GM18517 (cell line): ENCODE data around the gene ENPP3.

ENCODE experiments used
- ATAC-seq: cut with Tn5 transposase; IDR thresholded peaks from one replicate; pipeline ENCODE4 v1.9.1; 2021; ENCODE audit warnings: mild to moderate bottlenecking, moderate library complexity; ENCODE audit not compliant: unreplicated experiment

ENPP3 gene

DNA sequence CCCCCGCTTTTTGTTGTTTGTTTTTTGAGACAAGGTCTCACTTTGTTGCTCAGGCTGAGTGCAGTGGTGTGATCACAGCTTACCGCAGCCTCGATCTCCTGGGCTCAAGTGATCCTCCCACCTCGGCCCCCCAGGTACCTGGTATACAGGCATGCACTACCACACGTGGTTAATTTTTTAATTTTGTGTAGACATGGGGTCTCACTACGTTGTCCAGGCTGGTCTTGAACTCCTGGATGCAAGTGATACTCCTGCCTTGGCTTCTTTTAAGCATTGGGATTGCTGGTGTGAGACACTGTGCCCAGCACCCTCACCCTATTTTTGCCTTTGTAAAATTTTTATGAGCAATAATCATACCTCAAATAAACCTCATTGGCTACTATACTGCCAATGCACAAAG lies 5.5 kb downstream of the ENPP3 start:
- no peak for ATAC-seq

DNA sequence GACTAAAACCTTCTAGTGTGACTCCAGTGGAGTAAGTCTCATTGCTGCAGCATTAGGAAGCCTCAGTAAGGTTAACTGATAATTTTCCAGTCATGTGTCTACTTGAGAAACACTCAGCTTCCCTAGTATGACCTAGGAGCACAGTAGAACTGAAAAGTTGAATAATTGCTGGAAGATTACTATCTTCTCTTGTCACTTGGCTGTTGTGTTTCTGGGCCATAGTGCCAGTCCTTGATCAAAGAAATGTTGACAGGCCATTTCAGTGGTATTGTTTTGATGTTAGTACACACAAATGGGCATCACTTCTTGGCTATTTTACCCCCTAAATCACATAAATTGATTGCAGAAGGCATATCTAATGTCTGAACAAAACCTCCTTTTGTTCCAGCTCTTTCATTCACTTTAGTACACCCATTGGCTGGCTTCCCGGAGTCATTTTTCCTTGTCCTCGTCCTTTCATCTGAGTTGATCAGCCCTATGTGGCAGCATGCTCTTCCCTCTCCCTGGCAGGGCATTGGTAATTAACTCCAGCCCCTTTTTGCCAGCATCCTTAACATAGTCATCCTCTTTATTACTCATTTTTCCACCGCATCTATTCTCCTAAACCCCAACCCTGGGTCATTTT lies 6.0 kb downstream of the ENPP3 start:
- no peak for ATAC-seq

DNA sequence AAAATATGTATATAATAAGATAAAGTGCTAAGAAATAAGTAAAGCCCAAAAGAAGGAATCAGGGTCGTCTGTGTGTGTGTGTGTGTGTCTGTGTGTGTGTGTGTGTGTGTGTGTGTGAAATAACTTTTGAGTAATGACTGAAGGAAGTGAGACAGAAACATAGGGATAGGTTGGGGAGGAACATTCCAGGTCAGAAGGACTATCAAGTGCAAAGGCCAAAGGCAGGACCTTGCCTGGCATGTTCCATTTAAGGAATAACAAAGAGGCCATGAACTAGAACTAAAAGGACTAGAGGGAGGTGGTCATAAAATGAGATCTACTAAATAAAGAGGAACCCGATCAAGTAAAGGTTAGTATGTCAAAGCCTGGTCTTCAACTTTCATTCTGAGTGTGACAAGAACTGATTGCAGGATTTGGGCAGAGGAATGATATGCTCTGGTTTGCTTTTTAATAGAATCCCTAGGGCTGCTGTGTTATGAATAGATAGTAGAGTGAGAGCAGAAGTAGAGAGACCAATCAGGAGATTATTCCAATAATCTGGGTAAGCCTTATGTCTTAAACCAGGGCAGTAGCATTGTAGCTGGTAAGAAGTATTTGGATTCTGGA lies 6.9 kb downstream of the ENPP3 start:
- no peak for ATAC-seq

DNA sequence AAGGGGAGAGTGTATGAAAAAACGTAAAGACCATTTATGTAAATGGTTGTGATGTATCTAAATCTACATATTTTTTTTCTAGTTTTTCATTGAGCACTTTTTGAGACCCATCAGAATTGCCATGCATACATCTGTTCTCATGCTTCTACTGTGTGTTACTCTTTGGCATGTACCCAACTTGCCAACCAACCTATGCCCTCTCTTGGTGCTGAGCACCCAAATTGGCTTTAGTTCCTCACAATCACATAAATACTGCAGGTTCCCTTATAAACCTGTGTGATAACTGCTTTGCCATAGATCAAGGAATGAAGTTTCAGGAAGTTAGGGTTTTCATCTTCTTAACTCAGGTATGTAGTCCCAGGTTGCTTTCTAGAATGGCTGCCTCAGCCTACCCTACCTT lies 7.8 kb downstream of the ENPP3 start:
- no peak for ATAC-seq

DNA sequence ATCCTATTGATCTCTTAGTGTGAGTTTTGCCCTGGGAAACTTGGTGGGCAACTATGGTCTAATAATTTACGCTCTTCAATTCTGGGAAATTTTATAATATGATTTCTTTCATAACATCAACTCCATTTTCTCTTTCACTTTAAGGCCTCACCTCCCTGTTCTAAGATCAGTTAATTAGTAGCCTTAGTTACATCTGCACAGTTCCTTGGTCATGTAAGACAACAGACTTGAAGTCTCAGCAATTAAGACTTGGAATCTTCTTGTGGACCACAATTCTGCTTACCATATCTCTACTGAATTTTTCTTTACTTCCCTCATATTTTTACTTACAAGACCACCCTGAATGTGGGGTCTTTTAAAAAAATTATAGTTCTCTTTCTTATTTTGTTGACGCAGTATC lies 8.7 kb downstream of the ENPP3 start:
- no peak for ATAC-seq

DNA sequence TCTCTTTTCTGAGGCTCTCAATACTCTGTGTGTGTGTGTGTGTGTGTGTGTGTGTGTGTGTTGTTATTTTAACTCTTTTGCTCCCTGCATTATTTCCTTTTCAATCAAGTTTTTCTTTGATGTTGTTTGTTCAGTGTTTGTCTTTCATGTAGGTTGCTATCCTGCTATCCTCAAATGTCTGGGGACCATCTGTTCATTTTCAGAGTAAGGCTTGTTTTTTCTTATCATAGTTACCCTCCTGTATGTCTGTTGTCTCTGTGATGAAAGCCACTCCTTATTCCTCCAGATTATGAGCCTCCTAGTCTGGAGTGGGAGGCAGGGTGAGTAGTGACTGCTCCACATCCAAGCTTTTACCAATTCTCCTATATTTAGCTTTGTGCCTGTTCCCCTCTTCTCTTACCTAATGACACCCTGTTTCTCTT lies 9.2 kb downstream of the ENPP3 start:
- ATAC-seq: no peak

DNA sequence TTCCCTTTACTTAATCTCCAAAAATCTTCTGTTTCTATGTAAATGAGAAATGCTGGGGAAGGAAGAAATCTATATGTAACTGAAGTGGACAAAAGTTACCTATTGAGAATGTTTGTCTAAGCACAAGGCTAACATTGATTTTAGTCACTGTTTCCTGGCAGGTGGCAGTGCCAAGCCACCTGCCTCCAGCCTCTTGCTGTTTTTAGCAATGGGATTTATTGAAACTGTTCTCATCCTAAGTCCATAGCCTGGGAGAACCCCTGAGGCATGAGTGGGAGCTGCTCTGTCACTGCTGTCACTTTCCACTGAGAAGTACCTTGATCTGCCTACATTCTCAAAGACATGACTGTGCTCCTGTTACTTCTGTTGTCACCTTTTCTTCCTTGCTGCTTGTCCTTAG lies 14.7 kb downstream of the ENPP3 start:
- no peak for ATAC-seq

DNA sequence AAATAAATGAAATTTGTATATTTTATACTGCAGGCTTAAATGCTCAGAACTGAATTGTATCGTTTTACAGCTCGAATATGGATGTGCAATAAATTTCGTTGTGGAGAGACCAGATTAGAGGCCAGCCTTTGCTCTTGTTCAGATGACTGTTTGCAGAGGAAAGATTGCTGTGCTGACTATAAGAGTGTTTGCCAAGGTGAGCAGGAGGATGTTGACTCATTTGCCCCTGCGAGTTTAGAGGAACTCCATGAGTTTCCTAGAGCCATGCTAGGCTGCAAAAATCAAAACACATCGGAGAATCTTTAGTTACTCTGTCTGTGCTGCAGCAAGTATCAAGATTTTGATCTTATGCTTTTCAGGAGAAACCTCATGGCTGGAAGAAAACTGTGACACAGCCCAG lies 15.4 kb downstream of the ENPP3 start:
- ATAC-seq: no peak

DNA sequence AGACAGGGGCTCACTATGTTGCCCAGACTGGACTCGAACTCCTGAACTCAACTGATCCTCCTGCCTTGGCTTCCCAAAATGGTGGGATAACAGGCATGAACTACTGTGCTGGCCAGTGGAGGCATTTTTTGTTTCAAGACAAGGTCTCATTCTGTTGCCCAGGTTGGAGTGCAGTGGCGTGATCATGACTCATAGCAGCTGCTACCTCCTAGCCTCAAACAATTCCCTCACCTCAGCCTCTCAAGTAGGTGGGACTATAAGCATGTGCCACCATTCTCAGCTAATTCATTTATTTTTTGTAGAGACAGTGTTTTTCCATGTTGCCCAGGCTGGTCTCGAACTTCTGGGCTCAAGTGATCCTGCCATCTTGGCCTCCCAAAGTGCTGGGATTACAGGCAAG lies 17.2 kb downstream of the ENPP3 start:
- no peak for ATAC-seq

DNA sequence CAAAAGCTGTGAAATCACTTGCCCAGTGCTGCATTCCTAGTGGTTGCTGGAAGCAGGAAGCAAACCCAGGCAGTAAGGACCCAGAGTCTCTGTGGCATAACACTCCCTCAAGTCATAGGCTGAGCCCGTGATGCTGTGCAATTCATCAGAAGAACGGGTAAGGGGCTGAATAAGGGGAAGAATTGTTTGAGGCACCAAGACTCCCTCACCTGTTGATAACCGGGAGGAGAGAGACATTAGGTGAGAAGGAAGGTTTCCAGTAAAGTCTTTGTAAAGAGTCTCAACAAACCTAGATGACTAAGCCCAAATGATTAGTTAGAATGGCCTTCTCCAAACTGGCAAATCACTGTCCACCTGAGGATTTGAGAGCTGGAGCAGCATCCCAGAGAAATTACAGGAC lies 18.3 kb downstream of the ENPP3 start:
- ATAC-seq: no peak

DNA sequence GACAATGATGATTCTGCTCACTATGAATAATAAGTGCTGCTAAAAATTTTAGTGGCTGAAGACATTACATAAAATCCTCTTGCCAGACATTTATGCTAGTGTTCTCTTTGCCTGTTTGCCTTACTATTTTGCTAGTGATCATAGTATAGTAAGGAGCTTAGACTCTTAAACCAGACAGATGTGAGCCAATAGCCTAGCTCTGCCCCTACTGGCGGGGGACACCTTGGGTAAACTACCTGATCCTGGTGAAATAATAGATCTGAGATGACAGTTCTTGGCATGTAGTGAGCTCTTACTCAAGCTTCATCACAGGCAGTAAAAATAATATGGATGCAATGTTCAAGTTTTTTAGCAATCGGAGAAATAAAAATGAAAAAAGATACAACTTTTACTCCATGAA lies 18.8 kb downstream of the ENPP3 start:
- no peak for ATAC-seq

DNA sequence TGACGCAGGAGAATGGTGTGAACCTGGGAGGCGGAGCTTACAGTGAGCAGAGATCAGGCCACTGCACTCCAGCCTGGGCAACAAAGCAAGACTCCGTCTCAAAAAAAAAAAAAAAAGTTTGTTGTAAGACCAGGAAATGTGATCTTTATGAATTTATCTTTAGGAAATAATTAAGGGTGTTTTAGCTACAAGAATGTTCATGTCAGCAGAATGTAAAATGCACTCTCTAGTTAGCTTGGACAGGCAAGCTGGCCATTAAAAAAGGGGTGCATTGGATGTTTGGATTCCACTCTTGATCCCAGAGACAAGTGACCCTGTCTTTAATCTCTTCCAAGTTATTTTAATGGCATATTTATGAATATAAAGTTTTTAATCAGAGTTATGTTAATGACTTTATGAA lies 19.6 kb downstream of the ENPP3 start:
- no peak for ATAC-seq

DNA sequence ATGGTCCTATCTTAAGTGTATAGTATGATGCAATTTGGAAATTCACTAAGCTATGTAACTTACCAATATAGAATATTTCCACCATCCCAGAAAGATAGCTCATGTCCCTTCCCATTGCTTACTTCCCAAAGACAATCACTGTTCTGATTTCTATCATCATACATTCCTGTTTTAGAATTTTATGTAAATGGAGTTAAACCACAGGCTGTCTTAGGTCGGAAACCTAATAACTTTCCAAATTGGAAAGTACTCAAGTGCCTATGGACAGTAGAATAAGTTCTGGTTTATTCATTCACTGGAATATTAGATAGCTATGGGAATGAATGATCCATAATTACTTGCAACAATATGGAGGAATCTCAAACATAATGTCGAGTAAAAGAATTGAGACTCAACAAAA lies 20.1 kb downstream of the ENPP3 start:
- ATAC-seq: no peak

DNA sequence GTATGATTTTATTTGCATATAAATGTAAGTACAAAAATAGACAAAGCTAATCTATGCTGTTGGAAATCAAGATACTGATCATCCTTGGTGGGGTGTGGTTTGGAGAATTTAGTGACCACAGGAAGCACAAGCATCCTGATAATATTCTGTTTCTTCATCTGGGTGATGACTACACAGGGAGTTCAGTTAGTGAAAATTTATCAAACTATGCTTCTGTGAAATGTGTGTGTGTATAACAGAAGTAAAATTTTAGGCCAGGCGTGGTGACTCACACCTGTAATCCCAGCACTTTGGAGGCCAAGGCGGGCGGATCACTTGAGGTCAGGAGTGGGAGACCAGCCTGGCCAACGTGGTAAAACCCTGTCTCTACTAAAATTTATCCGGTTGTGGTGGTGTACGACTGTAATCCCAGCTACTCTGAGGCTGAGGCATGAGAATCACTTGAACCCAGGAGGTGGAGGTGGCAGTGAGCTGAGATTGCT lies 20.6 kb downstream of the ENPP3 start:
- no peak for ATAC-seq

DNA sequence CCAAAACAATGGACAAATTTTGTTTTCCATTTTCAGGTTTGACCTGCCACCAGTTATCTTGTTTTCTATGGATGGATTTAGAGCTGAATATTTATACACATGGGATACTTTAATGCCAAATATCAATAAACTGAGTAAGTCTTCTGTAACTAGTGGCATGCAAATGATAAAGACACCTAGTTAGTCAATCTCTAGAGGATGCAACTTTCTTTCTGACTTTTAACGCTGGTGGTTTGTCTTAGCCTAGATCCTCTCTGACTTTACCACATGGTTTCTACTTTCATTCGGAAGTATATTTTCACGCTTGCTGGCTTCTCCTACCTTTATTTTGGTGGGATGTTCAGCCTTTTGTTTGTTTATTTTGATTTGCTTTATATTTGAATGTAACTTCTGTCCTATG lies 21.2 kb downstream of the ENPP3 start:
- ATAC-seq: no peak

DNA sequence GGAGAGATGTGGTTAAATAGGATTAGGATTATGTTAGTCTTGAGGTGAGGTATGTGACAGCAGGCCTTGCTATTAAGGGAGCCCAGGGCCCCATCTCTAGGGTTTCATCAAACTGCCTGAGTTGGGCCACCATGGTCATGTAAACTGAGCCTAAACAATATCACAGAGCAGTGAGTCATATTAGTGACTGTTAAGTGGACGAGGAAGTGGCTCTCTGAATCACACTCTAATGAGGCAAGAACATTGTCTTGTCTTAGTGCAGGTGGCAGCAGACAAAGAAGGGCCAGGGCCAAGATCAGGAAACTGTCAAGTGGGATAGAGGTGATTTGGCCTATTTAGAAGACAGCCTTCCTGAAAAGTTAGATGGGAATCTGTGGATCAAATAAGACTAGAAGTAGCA lies 23.1 kb downstream of the ENPP3 start:
- ATAC-seq: no peak

DNA sequence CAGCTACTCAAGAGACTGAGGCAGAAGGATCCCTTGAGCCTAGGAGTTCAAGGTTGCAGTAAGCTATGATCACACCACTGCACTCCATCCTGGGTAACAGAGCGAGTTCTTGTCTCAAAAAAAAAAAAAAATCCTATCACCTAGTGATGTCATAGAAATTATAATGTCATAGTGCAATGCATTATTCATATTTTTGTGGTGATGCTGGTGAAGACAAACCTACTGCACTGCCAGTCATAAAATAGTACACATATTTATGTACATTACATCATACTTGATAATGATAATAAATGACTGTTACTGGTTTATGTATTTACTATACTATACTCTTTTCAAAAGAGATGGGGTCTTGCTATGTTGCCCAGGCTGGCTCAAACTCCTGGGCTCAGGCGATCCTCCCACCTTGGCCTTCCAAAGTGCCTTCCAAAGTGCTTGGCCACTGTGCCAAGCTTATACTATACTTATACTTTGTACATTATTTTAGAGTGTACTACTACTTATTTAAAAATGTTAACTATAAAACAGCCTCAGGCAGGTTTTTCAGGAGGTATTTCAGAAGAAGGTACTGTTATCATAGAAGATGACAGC lies 26.6 kb downstream of the ENPP3 start:
- no peak for ATAC-seq

DNA sequence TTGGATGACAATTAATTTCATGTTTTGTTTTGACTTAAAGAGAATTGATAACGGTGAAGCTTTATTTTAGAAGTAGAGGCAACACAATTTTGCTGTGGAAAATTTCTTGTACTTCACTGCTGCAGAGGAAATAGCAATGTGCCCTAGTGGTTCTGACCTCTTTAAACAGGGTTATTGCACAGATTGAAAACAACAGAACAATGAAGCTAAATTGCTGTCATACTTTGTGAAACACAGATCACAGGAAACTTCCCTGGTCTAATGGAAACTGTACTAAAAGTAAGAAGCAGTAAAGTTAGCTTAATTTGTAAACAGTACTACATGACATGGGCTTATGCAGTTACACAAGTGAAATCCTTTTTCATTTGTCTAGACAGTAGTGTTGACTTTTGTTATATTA lies 32.8 kb downstream of the ENPP3 start:
- no peak for ATAC-seq

DNA sequence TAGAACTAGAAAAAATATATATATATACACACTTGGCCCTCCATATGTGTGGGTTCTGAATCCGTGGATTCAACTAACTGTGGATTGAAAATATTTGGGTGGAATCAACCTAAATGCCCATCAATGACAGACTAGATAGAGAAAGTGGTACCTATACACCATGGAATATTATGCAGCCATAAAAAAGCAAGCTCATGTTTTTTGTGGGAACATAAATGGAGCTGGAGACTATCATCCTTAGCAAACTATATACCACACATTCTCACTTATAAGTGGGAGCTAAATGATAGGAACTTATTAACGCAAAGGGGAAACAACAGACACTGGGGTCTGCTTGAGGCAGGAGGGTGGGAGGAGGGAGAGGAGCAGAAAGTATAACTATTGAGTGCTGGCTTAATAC lies 36.1 kb downstream of the ENPP3 start:
- no peak for ATAC-seq

DNA sequence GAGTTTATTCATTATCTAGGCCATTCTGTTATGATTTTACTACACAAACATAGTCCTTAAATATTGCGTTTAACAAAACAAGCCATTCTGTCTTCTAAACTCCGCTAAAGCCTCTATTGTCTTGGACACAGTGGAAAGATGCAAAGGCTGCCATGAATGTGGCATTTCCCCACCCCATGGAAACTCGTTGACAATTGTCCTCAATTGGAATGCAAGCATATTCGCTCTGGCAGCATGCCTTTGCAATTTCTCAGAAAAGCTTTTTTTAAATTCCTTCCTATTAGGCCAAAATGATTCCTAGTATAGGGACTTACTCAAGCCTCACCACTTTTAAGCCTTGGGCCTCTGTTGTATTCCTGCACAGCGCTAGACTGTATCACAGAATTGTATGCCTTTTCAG lies 41.3 kb downstream of the ENPP3 start:
- no peak for ATAC-seq

DNA sequence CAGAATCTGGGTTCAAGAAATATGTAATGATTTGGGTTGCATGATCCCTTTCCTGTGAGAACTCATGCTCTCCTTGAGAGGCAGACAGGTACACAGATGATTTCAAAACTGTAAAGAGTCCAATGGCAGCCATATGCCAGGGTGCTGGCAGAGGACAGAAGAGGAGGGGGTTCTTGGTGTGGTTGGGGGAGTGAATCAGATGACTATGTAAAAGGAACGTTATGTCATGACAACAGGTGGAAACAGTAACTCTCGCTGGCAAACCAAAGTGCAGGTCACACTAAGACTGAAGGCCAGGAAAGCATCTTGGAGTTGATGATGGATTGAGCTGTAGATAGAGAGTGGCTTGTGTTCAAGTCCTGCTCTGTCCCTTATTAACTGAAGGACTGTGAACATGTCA lies 43.8 kb downstream of the ENPP3 start:
- no peak for ATAC-seq

DNA sequence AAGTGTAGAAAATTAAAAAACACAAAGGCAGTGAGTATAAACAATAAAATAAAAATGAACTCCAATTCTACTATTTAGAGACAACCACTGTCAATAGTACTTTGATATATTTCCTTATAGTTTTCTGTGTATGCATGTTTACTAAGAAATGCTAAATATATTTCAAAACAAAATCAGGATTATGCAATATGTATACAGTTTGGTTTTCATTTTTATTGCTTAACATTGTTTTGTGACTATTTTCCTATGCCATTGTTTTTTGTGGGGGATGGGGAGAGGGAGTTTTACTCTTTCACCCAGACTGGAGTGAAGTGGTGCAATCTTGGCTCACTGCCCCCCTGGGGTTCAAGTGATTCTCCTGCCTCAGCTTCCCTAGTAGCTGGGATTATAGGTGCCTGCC lies 44.5 kb downstream of the ENPP3 start:
- ATAC-seq: no peak

DNA sequence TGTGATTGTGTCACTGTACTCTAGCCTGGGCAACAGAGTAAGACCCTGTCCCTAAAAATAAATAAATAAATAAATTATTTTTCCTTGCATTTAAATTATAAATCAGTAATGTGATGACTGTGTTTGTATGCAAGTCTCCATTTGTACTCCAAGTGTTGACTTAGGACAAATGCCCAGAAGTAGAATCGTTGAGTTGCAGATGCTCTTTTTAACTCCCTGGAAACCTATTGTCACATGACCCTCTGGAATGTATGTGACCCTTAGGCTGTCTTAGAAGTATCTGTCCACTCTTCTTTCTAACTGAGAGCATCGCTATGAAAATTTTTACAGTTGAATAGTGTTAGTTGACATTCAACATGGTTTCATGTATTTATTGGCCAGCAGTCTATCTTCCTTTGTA lies 45.3 kb downstream of the ENPP3 start:
- ATAC-seq: no peak
